HepG2 (cell line): ENCODE measurements around the gene ARAP1. TPM values are rescaled to one million over a fixed set of nuclear protein-coding genes. Genes with fewer than 3 reads are reported as not detected.

ENCODE experiments used
- AHR ChIP-seq: IDR thresholded peaks from 2 replicates; pipeline ENCODE4 v1.6.1; 2018; ENCODE audit warnings: missing genetic modification reagents, missing compliant biosample characterization
- BORCS8-MEF2B ChIP-seq: sonication (generic); formaldehyde crosslinking; IDR thresholded peaks from 2 replicates; pipeline ENCODE4 v1.8.0; 2022; ENCODE audit warnings: mild to moderate bottlenecking, missing genetic modification reagents
- DPF2 ChIP-seq: sonication (generic); formaldehyde crosslinking; IDR thresholded peaks from 2 replicates; pipeline ENCODE4 v1.4.0; 2020; ENCODE audit warnings: mild to moderate bottlenecking, low read depth, missing genetic modification reagents, borderline replicate concordance
- DR1 ChIP-seq: sonication (generic); formaldehyde crosslinking; IDR thresholded peaks from 2 replicates; pipeline ENCODE4 v1.8.0; 2021; ENCODE audit warnings: mild to moderate bottlenecking, missing genetic modification reagents, inconsistent platforms
- ESRRA ChIP-seq: sonication (generic); formaldehyde crosslinking; IDR thresholded peaks from 2 replicates; pipeline ENCODE4 v1.5.1; 2020; ENCODE audit warnings: mild to moderate bottlenecking, low read depth, missing genetic modification reagents
- FOSL2 ChIP-seq: sonication (generic); formaldehyde crosslinking; IDR thresholded peaks from 2 replicates; pipeline ENCODE4 v1.4.0; 2020; ENCODE audit warnings: missing genetic modification reagents
- FOXA3 ChIP-seq: IDR thresholded peaks from 2 replicates; pipeline ENCODE4 v1.6.1; 2016; ENCODE audit warnings: missing genetic modification reagents, missing compliant biosample characterization
- GATAD1 ChIP-seq: IDR thresholded peaks from 2 replicates; pipeline ENCODE4 v1.6.1; 2016; ENCODE audit warnings: missing genetic modification reagents, missing compliant biosample characterization
- HBP1 ChIP-seq: IDR thresholded peaks from 2 replicates; pipeline ENCODE4 v1.6.1; 2016; ENCODE audit warnings: low read depth, control low read depth
- KLF11 ChIP-seq: IDR thresholded peaks from 2 replicates; pipeline ENCODE4 v1.6.1; 2016; ENCODE audit warnings: missing compliant biosample characterization
- PHF5A ChIP-seq: IDR thresholded peaks from one replicate; pipeline ENCODE4 v1.6.1; 2018; ENCODE audit warnings: low read depth, missing genetic modification reagents; ENCODE audit not compliant: unreplicated experiment
- PRDM15 ChIP-seq: sonication (generic); formaldehyde crosslinking; IDR thresholded peaks from 2 replicates; pipeline ENCODE4 v1.4.0; 2020; ENCODE audit warnings: missing genetic modification reagents
- ZFYVE20 ChIP-seq: sonication (generic); formaldehyde crosslinking; IDR thresholded peaks from 2 replicates; pipeline ENCODE4 v1.8.0; 2023; ENCODE audit warnings: low read depth, mild to moderate bottlenecking, moderate library complexity, missing genetic modification reagents, borderline replicate concordance
- ZHX2 ChIP-seq, 2 experiments: sonication (generic) in 1 of 2; formaldehyde crosslinking in 1 of 2; IDR thresholded peaks; 2 replicates each; pipeline versions ENCODE4 v1.6.1 to v1.9.0; 2014 to 2022; ENCODE audit warnings: antibody characterized with exemption in 1 of 2, borderline replicate concordance in 1 of 2, inconsistent platforms in 1 of 2, low read depth in 1 of 2, missing genetic modification reagents in 1 of 2
- ZNF34 ChIP-seq: sonication (generic); formaldehyde crosslinking; IDR thresholded peaks from 2 replicates; pipeline ENCODE4 v1.4.0; 2020; ENCODE audit warnings: mild to moderate bottlenecking, missing genetic modification reagents, borderline replicate concordance
- ZNF549 ChIP-seq: sonication (generic); formaldehyde crosslinking; IDR thresholded peaks from 2 replicates; pipeline ENCODE4 v1.5.0; 2020; ENCODE audit warnings: missing genetic modification reagents
- ZNF558 ChIP-seq: sonication (generic); formaldehyde crosslinking; IDR thresholded peaks from 2 replicates; pipeline ENCODE4 v1.9.0; 2022; ENCODE audit warnings: mild to moderate bottlenecking, missing genetic modification reagents, borderline replicate concordance
- ZNF761 ChIP-seq: sonication (generic); formaldehyde crosslinking; conservative IDR thresholded peaks from 2 replicates; pipeline ENCODE4 v1.4.0; 2020; ENCODE audit warnings: mild to moderate bottlenecking, missing genetic modification reagents
- polyA plus RNA-seq, 8 experiments: library from polyadenylated mRNA; depleted of rRNA in 3 of 8; stranded (reverse) in 7 of 8; unstranded in 1 of 8; fragments of >200 nt; fragmentation: Illumina TruSeq in 4 of 8; extraction: Trizol in 4 of 8; gene quantifications; 2 replicates each; pipeline versions ENCODE4 v1.2.1 to v1.2.3, GENCODE V29; 2011 to 2016; ENCODE audit warnings: low read depth in 4 of 8, missing spikeins in 1 of 8, mixed read lengths in 1 of 8; ENCODE audit not compliant: insufficient read depth in 1 of 8
- total RNA-seq, 5 experiments: library from RNA; depleted of rRNA; stranded (reverse); fragments of >200 nt; fragmentation: Illumina TruSeq; extraction: Trizol; gene quantifications; 2 replicates each; pipeline ENCODE4 v1.2.3, GENCODE V29; 2016; ENCODE audit warnings: low read depth in 1 of 5

Gene ARAP1
- total and polyA plus RNA-seq, 2 of the 13 experiments (the other 11 are each of a cell fraction or from before 2014, with no cell fraction given) = 43.2 to 55.5 TPM

- TF ChIP-seq DPF2 (CRISPR knock-in tag) = peak; percentile 40; the same call in 1 of the 2 replicates
- TF ChIP-seq FOXA3 = peak; percentile 78
- TF ChIP-seq GATAD1 (CRISPR knock-in tag) = no peak
- TF ChIP-seq ZNF761 (CRISPR knock-in tag) = no peak
- peak; percentile 45 for TF ChIP-seq FOSL2 (CRISPR knock-in tag)
- TF ChIP-seq AHR (CRISPR knock-in tag) = no peak
- TF ChIP-seq ZHX2 (IDR thresholded peaks at IDR 0.05; ENCODE audit: low read depth) = 0 out of 2 replicates have a peak, but pooled peaks have one; percentile 56
- no peak for TF ChIP-seq ZHX2 (CRISPR knock-in tag; IDR thresholded peaks at IDR 0.05; ENCODE audit: borderline replicate concordance)
- TF ChIP-seq ZNF558 (CRISPR knock-in tag) = no peak
- TF ChIP-seq ZNF549 (CRISPR knock-in tag) = no peak
- peak; percentile 72; the same call in 1 of the 2 replicates for TF ChIP-seq ESRRA
- no peak for TF ChIP-seq HBP1 (CRISPR knock-in tag)
- no peak for TF ChIP-seq PHF5A
- TF ChIP-seq BORCS8-MEF2B (CRISPR knock-in tag) = peak; percentile 44
- TF ChIP-seq KLF11 (CRISPR knock-in tag) = no peak
- TF ChIP-seq ZFYVE20 (CRISPR knock-in tag) = no peak
- TF ChIP-seq PRDM15 (CRISPR knock-in tag) = no peak
- TF ChIP-seq DR1 = no peak
- TF ChIP-seq ZNF34 = no peak
Observed at GRCh38 chr11:72786305-72787215, 34.4 kb upstream of the ARAP1 start (continued).
